Heart left ventricle (tissue), 13 donors: ENCODE results near the gene DHX35.

Source experiments
- CTCF ChIP-seq, 12 donors: fragments of 200-600 bp; sonication (generic) in 4 of 12; IDR thresholded peaks; one replicate each; pipeline versions ENCODE4 v1.5.0 to v1.8.0; 2018 to 2022; ENCODE audit warnings: antibody characterized with exemption in 12 of 12, mild to moderate bottlenecking in 5 of 12
- POLR2A ChIP-seq, 2 donors: fragments of 450-650 bp; IDR thresholded peaks; one replicate each; pipeline ENCODE4 v1.6.1; 2017; ENCODE audit warnings: antibody characterized with exemption in 2 of 2, mild to moderate bottlenecking in 2 of 2, moderate library complexity in 2 of 2
- donor health status: ischemic (EF 13 %, LVEDD 7.1; RV severe dilation, severe dysfunction).
- donor health status: DM: no; HTN: yes; CAD: no.
- donor health status: DM: no; HTN: no; CAD: no.
- donor health status: ischemic (EF 25% LVEDD 6.9; RV normal size, moderate dysfunction).
- donor health status: ischemic (EF 25% LVEDD 5.7; RV mildly dilated, moderate dysfunction).
- donor health status: ischemic (EF 35%, LVEDD 5.7; RV mildly dilated, moderate dysfunction).
- donor health status: nonischemic (EF 11% LVEDD 7.7; RV severe dilation, severe dysfunction).
- donor health status: DM: yes; HTN: yes; CAD: no.
- donor health status: PGD.
- donor health status: ischemic (EF 29% LVEDD 5.4; RV normal size, mild dysfunction).
- donor health status: nonischemic (EF 23%, LVEDD 6.1; RV moderate dilation, normal function).

GRCh38 chr20:38951611-38952010 lies 10.5 kb upstream of the DHX35 start:
- TF ChIP-seq CTCF (IDR thresholded peaks at IDR 0.05) (no peak), POLR2A (IDR thresholded peaks at IDR 0.05) (no peak)
